ENCODE data around the gene HOXA6.

Gene HOXA6

DNA sequence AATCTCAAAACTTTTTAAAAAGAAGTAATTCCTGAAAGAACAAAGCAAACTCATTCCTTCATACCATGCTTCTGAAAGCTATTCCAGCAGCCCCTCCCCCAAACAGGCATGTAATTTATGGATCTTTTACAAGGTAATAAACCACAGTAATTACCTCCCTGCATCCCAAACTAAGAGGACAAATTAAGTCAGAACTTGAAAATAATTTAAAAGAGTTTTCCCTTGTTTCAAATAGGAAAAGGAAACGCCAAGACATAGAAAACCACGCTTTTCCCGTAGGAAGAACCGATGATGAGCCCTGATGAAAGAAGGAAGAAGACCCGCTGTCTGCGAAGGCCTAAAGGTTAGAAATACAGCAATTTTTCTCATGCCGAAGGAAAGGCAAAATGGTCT lies 25.9 kb downstream of the HOXA6 start:
- DNase-seq: no peak

DNA sequence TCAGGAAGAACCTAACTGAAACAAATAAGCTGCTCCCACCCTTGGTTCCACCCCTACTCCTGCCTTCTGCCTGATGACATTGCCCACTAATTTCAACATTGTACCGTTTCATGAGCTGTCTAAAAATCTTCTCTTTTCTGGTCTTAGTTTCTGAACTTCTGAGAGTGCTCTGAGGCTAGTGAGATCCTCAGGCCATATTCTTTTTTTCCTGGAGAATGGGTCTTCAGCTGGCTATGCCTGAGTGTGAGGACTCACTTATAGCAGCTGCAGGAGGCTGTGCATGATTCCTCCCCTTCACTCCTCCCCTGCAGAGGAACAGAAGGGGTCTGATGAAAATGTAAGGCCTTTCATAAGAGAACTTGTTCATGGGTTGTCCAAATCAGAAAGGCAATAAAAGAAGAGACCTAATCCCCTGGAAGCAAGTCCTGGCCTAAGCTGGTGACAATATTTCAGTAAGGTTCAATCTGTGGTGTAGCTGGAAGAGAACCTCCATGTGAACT lies 28.1 kb downstream of the HOXA6 start:
- no peak for DNase-seq

DNA sequence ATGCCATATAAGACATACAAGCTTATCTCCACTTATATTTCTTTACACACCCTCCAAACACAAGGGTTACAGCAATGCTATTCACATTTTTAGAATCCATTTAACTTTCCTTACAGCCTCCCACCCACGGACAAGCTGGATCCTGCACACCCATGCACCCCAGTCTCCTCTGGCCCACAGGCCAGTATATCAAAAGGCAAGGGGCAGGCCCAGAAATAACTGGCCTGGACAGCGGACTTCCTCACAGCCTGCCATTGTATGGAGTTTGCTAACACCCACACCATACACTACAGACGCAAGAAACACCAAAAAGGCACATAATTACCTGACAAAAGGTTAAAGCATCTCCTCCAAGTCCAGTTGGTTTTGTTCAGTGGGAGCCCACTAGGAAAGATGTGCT lies 29.0 kb downstream of the HOXA6 start:
- no peak for DNase-seq

DNA sequence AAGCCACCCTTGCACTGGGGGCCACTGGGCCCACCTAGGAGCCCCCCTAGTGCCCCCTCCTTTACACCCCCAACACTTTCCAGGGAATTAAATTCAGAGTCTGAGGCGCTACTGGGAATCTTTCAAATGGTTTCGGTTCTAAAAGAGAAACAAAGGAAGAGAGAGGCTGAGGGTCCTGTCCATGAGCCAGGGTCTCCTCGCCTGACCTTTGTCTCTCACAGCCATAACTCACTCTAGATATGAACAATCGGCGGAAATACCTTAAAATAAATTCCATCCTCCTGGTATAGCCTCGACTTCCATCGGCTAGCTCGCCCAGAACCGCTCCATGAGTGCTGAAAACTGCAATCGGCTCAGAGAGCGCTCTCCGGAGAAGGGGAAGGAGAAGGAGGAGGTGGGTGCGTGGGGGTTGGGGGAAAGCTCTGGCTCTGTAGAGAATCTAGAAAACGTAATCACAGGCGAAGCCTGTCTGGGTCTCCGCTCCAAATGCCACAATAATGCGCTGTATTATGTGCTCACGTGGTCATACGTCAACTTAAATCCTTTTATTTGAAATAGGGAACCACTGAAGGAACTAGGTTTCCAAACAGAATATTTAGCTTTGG lies 29.6 kb downstream of the HOXA6 start:
- DNase-seq: no peak

DNA sequence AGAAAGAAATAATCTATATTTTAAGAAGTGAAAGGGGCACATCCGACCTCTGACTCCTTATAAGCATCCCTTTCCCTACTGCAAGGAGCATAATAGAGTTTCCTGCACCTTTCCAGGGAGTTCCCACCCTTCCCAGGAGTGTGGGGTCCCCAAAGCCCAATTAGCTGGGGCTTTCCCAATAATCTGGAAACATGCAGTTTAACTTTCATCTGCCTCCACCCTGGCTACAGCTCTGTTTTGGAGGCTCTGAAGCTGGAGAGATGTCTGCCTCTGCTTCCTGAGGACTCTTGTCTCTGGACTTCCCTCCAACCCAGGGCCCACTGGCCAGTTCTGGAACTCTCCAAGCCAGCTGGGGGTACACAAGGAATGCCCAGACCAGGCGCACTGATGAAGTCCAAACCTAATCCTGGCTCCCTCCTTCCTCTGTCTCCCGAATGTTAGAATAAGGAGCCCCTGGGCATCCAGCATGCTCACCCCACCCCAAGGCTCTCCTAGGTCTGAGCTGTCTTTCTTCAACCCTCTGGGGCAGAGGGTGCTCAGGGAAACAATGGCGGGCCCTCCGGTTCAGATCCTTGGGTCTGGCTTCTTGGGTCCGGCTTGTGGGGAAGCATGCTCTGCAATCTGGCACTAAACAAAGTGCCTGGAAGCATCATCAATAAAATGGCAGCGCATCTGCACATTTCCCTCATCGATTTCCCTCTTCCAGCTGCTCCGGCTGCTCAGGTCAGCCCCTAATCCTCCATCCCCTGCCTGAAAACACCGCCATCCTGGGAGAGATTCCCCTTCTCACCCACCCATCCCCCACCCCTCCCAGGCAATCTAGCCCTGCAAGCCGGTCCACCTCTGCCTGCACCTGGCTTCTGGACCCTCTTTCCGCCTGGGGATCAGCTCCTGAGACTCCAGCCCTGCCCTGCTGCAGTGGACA lies 30.4 kb downstream of the HOXA6 start:
- DNase-seq: no peak

DNA sequence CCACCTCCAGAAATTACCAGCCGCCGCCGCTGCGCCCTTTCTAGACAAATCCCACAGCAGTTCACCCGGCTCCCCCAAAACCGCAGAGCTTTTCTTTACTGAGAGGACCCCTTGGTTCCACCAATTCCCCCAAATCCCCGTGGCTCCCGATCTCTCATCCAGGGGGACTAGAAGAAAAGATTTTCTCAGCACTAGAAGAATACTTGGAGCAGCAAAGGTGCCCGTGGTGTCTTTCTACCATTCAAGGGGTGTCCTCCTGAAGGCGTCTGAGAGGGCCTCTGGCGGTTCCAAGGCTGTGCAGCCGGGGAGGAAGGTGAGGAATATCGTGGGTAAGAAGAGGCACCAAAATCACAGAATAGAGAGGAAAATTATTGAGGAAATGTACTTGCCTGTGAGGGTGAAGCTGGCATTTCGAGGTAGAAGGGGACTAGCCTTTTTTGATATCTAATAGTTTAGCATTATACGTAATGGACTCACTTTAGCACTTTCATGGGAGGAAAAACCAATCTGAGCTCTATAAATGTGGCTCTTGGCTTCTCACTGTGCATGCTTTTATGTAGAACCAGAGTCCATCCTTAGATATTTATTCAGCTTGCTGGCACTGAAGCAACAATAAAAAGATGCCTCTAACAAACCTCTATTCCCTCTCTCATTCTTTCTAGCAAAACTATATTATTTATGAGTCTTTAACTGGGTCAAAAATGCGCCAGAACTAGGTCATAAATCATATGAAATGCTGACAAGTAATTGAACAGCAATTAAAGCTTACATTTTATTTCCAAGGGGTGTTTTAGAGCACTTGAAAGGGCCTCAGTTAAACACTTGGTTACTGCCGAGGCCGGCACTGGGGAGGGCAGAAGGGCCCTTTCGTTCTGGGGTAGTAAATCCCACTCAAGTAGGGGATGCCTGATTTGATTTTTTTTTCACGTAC lies 31.3 kb downstream of the HOXA6 start:
- DNase-seq: no peak

DNA sequence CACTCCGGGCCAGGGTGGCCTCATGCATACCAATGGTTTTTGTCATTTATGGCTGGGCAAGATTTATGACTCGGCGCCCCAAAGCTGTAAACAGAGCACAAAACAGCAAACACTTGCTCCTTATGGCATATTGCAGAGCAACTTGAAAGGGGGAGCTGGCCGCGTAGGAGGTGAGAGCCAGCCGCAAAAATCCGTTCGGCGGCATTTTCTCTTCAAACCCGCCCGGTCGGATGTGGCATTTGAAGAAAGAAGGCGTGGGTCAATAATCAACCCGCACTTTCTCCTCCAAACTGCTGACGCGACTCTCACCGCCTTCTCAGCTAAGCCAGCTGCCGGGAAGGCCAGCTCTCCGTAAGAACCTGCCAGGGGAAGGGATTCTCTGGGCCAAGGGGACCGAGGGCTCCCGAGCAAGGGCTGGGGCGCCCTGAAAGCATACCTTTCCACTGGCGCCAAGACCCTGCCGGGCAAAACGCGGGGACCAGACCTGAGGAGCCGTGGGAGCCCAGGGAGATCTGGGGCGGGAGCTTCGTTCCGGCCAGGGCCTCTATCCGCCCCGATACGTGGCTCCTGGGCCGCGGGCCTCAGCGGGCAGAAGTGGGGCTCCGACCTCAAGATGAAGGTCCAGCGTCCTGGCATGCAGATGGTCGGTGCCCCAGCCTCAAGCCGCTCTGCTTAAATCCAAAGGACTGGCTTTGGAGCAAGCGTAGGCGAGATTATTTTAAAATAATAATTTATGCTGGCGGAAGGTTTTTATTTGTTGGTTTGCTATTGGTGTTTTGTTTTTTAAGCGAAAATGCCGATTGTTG lies 32.1 kb downstream of the HOXA6 start:
- no peak for DNase-seq

DNA sequence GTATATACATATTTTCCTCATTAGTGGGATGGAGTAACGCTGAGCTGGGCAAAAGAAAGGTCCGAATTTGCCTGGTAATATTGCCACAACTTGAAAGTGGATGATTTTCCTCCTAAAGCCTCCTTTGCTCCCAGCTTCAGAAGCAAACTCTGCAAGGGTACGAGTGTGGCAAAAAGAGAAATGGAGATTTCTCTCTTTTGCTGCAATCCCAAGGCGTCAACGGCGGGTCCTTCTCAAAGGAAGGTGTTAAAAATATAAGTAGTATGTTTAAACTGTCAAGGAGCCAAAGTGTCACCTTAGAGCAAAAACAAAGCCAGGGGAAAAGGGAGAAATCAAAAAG lies 32.7 kb downstream of the HOXA6 start:
- DNase-seq: no peak

DNA sequence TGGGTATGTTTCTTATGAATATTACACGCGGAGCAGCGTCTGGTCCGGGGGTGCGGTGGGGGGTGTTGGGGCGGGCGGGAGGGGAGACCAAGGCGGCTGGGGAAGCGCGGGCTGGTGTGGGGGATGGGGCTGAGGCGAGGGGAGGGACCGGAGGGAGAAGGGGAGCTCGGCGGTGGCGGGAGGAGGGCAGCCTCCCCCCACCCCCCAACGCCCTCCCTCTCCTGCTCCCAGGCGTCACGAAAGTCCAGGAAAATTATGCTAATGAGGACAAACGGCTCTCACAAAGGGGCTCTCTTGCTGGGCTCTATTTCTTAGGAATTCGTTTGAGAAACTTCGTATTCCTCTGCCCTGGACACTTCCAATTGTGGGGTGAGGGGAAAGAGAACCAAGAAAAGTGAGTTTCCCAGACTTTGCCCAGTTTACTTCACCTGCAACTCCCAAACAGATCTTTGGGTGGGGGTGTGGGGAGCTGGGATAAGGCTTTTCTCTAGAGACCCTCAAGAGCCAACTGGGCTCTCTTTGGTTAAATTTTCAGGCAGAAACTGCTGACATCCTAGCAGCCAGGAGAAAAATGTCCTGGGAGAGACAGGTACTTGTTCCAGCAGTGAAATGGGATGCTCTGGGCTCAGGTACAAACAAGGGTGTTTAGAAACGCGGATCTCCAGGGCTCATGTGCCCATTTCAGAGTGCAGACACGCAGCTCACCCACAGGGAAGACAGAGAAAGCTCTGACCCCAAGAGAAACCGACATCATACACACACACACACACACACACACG lies 33.4 kb downstream of the HOXA6 start:
- no peak for DNase-seq

DNA sequence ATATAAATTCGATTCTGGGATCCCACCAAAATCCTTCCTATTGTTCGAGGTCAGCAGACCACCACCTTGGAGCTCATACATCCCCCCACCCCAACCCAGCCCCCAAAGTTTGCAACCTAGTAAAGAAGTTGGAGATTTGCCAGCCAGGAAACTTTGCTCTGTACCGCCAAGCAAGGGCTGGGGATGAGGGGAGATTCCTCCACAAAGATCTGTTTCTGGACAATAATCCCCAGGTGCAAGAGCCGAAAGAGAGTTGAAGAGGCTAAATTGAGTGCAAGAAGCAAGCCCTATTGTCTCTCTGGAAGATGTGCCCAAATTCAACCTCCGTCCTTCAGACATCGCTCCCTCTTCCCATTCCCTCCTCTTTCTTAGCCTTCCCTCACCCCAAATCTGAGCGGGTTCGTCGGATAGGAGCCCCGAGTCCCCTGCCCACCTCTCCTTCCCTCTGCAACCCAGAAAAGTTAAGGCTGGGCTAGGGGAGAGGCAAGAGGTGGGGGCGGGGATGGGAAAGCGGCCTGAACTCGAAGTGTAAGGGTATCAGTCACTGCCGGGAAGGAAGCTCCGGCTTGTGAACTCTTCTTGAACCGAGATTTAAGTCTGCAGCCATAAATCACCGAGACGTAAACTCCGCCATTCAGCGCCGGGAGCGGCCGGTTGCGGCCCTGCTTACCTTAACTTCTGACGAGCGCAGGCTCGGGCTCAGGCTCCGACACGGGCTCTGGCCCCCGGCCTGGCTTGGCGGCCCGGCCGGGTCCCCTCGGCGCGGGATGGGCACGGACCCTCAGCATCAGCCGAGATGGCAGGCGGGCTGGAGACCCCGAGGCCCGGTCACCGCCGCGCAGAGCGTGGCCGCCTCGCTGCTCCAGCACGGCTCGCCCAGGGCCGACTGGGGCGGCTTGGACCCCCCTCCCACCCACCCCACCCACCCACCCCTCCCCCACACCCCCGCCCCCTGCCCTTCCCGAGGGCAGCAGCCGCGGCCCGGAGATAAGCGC lies 34.3 kb downstream of the HOXA6 start:
- DNase-seq: no peak

DNA sequence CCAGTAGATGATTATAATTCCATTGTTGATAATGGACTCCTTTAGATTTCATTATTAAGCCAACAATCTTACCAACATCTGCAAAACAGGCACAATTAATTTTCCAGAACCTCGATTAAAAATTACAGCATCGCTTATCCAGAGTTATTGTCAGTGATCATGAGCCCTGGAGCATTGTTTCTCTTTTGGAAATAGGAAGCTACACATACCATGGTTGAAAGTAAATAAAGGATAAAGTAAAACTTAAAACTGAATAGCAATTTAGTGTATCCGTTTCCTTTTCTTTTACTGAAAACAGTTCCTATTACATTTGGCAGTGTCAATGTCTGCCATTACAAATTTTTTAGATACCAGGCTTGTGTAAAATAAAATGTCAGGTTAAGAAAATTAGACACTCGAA lies 35.2 kb downstream of the HOXA6 start:
- no peak for DNase-seq

DNA sequence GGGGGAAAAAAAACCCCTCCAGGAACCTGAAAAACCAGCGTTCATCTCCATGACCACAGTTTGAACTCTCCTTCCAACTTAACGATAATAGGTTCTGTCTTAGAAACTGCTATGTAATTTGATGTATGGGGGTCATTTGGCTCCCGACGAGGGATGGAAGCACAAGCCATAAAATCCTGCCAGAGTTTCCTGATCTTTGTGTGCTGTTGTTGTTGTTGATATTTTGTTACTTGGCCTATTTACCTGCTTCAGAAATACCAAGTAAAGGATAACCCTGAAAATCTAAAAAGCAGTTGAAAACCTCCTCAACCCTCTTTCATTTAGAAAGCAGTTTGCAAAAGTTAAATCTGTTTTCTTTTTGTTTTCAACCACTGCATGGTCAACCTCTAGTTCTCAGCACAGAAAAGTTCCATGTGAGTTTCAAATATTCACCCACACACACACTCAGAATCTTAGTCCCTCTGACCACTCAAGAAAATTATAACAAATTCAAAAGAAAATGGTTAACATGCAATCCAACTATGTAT lies 35.8 kb downstream of the HOXA6 start:
- no peak for DNase-seq

DNA sequence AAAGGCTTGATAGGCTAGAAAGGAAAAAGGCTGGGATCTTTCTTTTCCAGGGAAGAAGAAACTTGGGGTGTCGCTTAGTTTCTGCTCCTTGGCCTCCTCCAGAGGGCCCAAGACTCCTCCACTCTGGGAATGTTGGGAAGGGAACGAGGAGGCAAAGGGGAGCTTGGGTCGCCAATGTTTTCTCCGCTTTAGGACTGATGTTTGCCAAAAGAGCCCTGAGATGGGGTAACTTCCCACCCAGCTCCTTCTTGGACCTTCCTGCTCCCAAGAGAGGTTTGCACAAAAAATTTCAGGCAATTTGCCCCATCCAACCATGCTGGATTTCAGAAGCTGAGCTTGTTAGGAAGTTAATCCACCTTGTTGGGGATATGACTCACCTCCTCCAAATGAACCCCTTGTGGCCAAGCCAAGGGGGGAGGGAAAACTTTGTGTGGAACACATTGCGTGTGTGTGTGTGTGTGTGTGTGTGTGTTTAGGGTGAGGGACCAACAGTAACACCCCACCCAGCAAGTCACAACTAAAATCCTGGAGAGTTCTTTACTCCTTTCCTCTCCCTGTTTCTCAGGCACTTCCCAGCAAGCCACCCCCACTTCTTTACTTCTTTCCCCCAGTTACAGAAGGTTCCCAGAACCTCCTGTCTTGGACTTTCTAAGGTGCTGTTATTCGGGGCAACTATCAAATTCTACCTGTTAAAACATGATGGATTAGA lies 36.4 kb downstream of the HOXA6 start:
- no peak for DNase-seq

DNA sequence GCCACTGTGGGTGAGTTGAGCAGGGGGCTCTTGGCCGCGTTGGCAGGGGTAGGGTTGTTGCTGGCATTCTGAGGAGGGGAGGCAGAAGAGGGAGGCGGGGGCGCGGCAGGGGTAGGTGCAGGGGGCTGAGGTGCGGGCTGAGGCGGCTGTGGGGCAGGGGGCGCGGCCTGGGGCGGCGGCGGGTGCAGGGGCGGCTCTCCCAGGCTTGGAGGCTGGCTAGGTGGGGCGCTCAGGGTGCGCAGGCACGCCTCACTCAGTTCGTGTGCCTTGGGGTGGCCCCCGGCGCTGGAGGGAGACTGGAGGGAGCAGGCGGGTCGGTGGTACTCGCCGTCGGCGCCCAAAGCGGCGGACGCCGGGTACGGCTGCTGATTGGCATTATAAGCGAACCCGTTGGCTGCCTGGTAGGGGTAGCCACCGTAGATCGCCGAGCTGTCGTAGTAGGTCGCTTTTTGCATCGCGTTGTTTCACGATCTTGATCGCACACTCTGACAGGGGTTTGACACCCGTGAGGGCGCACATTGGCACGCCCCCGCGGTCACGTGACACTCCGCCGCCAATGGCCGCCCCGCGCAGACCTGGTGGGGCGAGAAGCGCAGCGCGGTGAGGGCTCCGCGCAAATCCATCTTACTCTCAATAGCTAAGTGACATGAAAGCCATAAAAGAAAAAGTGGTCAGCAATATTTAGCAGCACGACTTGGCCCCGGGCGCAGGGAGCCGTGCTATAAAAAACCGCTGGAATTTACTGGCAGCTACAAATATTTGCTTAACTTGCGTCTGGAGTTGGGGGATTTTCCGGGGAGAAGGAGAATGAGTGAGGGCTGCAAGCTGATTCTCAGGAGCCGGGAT lies 37.2 kb downstream of the HOXA6 start:
- no peak for DNase-seq

DNA sequence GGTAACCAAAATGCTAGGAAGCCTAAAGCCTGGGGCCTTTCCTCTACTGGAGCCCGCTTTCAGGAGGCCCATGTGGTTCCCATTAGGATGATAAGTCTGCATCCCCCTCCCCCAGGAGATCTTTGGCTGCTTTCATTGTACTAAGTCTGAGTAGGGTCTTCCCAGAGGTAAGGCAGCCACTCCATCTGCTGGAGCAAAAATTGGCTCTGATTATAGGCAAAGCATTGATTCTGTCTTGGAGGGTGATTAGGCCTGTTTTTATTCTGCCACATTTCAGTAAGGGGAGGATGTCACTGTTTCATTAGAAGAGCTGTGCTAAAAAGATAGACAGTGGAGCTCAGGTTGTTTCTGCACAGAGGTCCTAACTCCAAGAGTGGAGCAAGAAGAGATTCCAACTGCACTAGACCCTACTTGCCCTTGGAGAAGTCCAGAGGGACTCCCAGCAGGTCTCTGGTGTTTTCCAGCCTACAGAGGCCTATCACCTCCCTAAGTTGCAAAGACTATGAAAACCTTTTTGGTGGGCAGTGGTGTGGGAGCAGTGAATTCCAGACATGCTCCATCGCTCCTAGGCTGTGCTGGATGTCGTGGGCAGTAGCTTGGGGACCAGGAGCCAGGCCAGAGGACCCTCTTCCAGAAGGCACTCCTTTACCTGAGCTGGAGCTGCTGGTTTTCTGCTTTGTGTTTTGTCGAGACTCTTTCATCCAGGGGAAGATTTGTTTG lies 37.9 kb downstream of the HOXA6 start:
- no peak for DNase-seq

DNA sequence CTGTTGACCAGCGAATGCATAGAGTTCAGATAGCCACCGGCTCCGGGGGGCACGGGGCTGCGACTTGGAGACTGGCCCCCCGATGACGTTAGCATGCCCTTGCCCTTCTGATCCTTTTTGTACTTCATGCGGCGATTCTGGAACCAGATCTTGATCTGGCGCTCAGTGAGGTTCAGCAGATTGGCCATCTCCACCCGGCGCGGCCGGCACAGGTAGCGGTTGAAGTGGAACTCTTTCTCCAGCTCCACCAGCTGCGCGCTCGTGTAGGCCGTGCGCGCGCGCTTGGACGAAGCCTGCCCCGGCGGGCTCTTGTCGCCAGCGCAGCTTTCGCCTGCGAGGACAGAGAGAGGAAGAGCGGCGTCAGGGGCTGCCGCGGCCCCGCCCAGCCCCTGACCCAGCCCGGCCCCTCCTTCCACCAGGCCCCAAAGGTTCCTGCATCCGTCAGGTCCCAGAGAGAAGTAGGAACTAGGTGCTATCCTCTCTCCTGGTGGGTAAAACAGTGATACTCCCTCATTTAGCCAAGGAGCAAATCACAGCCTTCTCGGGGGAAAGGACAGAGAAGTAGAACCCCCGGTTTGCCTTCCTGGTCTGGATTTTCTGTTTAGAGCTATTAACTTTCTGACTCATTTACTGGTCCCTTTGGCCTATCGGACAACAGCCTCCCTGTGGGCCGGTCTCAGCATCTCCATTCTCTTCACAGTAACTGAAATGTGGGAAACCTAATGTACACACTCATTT lies 39.0 kb downstream of the HOXA6 start:
- no peak for DNase-seq
